CD4-positive, alpha-beta T cell (primary cell): ENCODE data around the gene CD200R1L. TPM values are rescaled to one million over a fixed set of nuclear protein-coding genes. Genes with fewer than 3 reads are reported as not detected.

ENCODE experiments used
- ATAC-seq: fragments of 200-7000 bp; cut with Tn5 transposase; one replicate; pipeline ENCODE4 v1.10.0; 2022; ENCODE audit warnings: mild to moderate bottlenecking; ENCODE audit not compliant: poor library complexity
- CTCF ChIA-PET: fragments of 350-600 bp; sonication (Branson Sonifier 250); formaldehyde crosslinking; loops from one replicate; lab custom pipeline; 2021; ENCODE audit warnings: antibody characterized with exemption, inconsistent platforms; lab: Charles Lee
- POLR2A ChIA-PET: fragments of 350-600 bp; sonication (Branson Sonifier 250); formaldehyde crosslinking; loops from one replicate; lab custom pipeline; 2021; ENCODE audit warnings: antibody characterized with exemption, inconsistent platforms; lab: Charles Lee
- DNase-seq, 14 experiments: peaks; one replicate each; pipeline ENCODE4 v3.0.0-alpha.2; 2013 to 2020; ENCODE audit warnings: mixed read lengths in 2 of 14
- H3K27ac ChIP-seq, 2 donors: one replicate each; pipeline versions ENCODE4 v1.5.1 to v1.7.0; 2013; ENCODE audit warnings: low read length in 2 of 2, low read depth in 1 of 2, mild to moderate bottlenecking in 1 of 2
- H3K27me3 ChIP-seq, 2 experiments: 1 replicate in 1 of 2; 2 replicates in 1 of 2; pipeline versions ENCODE4 v1.6.1 to v1.7.0; 2013; ENCODE audit warnings: low read length in 2 of 2, control low read depth in 1 of 2, mild to moderate bottlenecking in 1 of 2, moderate library complexity in 1 of 2; ENCODE audit not compliant: insufficient read depth in 2 of 2, control insufficient read depth in 1 of 2
- H3K36me3 ChIP-seq: one replicate; pipeline ENCODE4 v1.6.1; 2013; ENCODE audit warnings: low read length, control low read depth; ENCODE audit not compliant: insufficient read depth
- H3K4me1 ChIP-seq: one replicate; pipeline ENCODE4 v1.6.1; 2013; ENCODE audit warnings: low read length, control low read depth; ENCODE audit not compliant: insufficient read depth
- H3K4me3 ChIP-seq: one replicate; pipeline ENCODE4 v1.5.1; 2013; ENCODE audit warnings: mild to moderate bottlenecking, low read length, moderate library complexity
- H3K9me3 ChIP-seq, 2 experiments: 1 replicate in 1 of 2; 2 replicates in 1 of 2; pipeline versions ENCODE4 v1.6.1 to v1.7.0; 2013; ENCODE audit warnings: low read length in 2 of 2, mild to moderate bottlenecking in 2 of 2, control low read depth in 1 of 2, moderate library complexity in 1 of 2; ENCODE audit not compliant: control insufficient read depth in 1 of 2, insufficient read depth in 1 of 2
- H3K27ac Mint-ChIP-seq: one replicate; pipeline ENCODE4 v1.8.0; 2020; ENCODE audit warnings: mixed read lengths
- H3K27me3 Mint-ChIP-seq: one replicate; pipeline ENCODE4 v1.8.0; 2021; ENCODE audit warnings: mixed read lengths
- H3K36me3 Mint-ChIP-seq: one replicate; pipeline ENCODE4 v1.8.0; 2021; ENCODE audit warnings: low read depth, mixed read lengths
- H3K4me1 Mint-ChIP-seq: one replicate; pipeline ENCODE4 v1.8.0; 2021; ENCODE audit warnings: low read depth, mixed read lengths
- H3K4me3 Mint-ChIP-seq: one replicate; pipeline ENCODE4 v1.8.0; 2020; ENCODE audit warnings: mild to moderate bottlenecking, mixed read lengths
- H3K9me3 Mint-ChIP-seq: one replicate; pipeline ENCODE4 v1.8.0; 2020; ENCODE audit warnings: mixed read lengths
- CTCF ChIP-seq: fragments of 200-600 bp; IDR thresholded peaks from one replicate; pipeline ENCODE4 v1.8.0; 2022; ENCODE audit warnings: antibody characterized with exemption, mild to moderate bottlenecking
- intact Hi-C, 2 experiments: fragments of 100-400 bp; cut with DNase I in 1 of 2; cut with micrococcal nuclease in 1 of 2; formaldehyde crosslinking; loops; one replicate each; pipeline versions ENCODE4 v1.15.1 to v1.9.0; 2023 to 2025; cut with DNase I, micrococcal nuclease
- total RNA-seq, 174 experiments: library from RNA in 2 of 174; stranded (reverse) in 2 of 174; gene quantifications; one replicate each; pipeline ENCODE4 v1.2.3 and lab custom pipeline; 2021 to 2026

CD200R1L gene
- total RNA-seq, 2 experiments from 2014 or later, result 0.17 TPM; not detected in 1

- TF ChIP-seq CTCF, result no peak
- Mint-ChIP-seq H3K4me3 (no peak overlapping the region), H3K36me3 (no peaks in the 10 kb centered on the region), H3K4me1 (peaks cover 4% of the 10 kb centered on the region), H3K9me3 (no peaks in the 10 kb centered on the region), H3K27ac (no peak overlapping the region), H3K27me3 (no peaks in the 10 kb centered on the region)
- CTCF ChIA-PET, result no interaction called here
- POLR2A ChIA-PET, result interaction anchor here (0.9 kb wide), 1 partner anchor 9 kb away, joined by 3 read pairs; no protein-coding TSS in a partner anchor
- H3K9me3 ChIP-seq, result no peaks in the 10 kb centered on the region
- peaks cover 16% of the 10 kb centered on the region for H3K4me1 ChIP-seq
- ATAC-seq (no peak), DNase-seq (no peak)
- H3K4me3 ChIP-seq, result no peak overlapping the region
- H3K27me3 ChIP-seq, result no peaks in the 10 kb centered on the region
- H3K27ac ChIP-seq, result no peak overlapping the region
- intact Hi-C loops, result no loop called here
- no peaks in the 10 kb centered on the region for H3K36me3 ChIP-seq
These were observed 78.9 kb downstream of the CD200R1L start for GRCh38 chr3:112767777-112768176.

GRCh38 chr3:112767177-112767576, 79.5 kb downstream of the CD200R1L start:
- no peak for ATAC-seq
- DNase-seq, result peak in 2 of 14 experiments; percentile 17 to 19
- H3K27me3 ChIP-seq, result no peaks in the 10 kb centered on the region
- H3K4me1 ChIP-seq, result peaks cover 12% of the 10 kb centered on the region
- Mint-ChIP-seq H3K4me3 (no peak overlapping the region), H3K9me3 (no peaks in the 10 kb centered on the region), H3K36me3 (no peaks in the 10 kb centered on the region), H3K4me1 (no peaks in the 10 kb centered on the region), H3K27ac (no peak overlapping the region), H3K27me3 (no peaks in the 10 kb centered on the region)
- intact Hi-C loops, result no loop called here
- H3K36me3 ChIP-seq, result no peaks in the 10 kb centered on the region
- TF ChIP-seq CTCF, result no peak
- ChIA-PET CTCF (no interaction called here), POLR2A (interaction anchor here (0.9 kb wide), 1 partner anchor 9 kb away, joined by 3 read pairs; no protein-coding TSS in a partner anchor)
- H3K27ac ChIP-seq, result no peak overlapping the region
- H3K4me3 ChIP-seq, result no peak overlapping the region
- no peaks in the 10 kb centered on the region for H3K9me3 ChIP-seq

Other genes starting within 250 kb of the CD200R1L start
- gene CCDC80, start 205.7 kb downstream of the CD200R1L start, total RNA-seq, result not detected
- 1 to 10 TPM; 4.0 to 4.7 TPM for gene CD200R1, start 128.2 kb upstream of the CD200R1L start, total RNA-seq
- gene GTPBP8, start 144.1 kb upstream of the CD200R1L start, total RNA-seq, result 10 to 100 TPM; 27.0 to 30.3 TPM